HG03520 (cell line): ENCODE data around the gene MYOZ1.
"Not testable (repeated sequence)": the region's sequence is repeated elsewhere in the genome, so short reads cannot be mapped to it uniquely, and the experiment has no call there.

ENCODE experiments used
- ATAC-seq: cut with Tn5 transposase; IDR thresholded peaks from one replicate; pipeline ENCODE4 v1.9.1; 2021; ENCODE audit warnings: mild to moderate bottlenecking, moderate library complexity; ENCODE audit not compliant: unreplicated experiment

The MYOZ1 gene, protein sequence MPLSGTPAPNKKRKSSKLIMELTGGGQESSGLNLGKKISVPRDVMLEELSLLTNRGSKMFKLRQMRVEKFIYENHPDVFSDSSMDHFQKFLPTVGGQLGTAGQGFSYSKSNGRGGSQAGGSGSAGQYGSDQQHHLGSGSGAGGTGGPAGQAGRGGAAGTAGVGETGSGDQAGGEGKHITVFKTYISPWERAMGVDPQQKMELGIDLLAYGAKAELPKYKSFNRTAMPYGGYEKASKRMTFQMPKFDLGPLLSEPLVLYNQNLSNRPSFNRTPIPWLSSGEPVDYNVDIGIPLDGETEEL

DNA sequence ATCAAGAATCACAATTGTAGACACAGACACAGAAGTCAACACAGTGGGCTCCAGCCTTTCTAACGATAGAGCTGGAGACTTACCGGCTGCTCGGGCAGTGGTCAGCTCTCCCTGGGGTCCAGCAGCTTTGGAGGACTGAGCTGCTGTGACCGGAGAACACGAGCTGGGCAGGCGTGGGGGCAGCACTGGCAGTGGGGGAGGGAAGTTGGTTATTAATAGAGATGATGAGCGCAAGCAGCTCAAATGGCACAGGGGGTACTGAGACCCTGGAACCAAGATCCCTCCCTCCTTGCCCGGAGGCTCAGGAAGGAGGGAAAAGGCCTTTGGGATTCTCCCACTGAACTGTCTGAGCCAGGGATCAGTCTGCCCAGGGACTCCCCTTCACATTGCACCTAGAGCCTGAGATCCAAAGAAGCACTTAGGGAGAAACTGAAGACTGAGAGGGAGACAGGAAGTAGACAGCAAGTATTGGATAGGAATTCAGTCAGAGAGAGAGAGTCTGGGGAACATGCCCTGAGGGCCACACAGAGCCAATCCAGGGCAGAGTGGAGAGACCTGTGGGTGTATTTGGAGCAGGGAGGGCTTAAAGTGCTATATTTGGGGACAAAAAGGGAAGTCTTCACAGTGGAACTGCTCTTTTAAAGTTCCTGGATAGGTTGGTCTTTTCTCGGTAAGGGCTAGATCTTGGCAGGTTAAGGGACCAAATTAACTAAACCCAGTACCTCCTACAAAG lies at the start of gene MYOZ1:
TSS of gene MYOZ1 (minus strand) at position 147 of the 733 bp plus-strand sequence. CDS start 1,457 bp downstream, outside the sequence.
- ATAC-seq, result no peak

DNA sequence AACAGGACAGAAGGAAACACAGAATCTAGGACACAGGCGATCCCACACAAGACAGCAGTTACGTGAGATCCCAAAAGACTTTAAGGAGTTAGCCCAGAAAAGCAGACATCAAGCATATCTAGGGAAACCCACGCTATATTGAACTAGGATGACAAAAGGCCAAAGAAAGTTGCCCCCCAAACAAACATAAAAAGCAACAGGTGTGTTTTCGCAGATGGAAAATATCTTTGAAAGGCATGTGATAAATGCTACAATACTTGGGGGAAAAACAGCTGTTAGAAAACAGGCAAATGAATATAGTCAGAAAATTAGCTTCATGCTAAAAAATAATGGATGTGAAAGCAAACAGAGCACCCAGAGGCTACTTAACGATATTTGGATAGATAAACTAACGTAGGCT lies 49.5 kb upstream of the MYOZ1 start:
- ATAC-seq, result not testable (repeated sequence)

DNA sequence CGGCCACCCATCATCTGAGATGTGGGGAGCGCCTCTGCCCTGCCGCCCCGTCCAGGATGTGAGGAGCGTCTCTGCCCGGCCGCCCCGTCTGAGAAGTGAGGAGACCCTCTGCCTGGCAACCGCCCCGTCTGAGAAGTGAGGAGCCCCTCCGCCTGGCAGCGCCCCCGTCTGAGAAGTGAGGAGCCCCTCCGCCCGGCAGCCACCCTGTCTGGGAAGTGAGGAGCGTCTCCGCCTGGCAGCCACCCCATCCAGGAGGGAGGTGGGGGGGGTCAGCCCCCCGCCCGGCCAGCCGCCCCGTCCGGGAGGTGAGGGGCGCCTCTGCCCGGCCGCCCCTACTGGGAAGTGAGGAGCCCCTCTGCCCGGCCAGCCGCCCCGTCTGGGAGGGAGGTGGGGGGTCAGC lies 48.3 kb upstream of the MYOZ1 start:
- ATAC-seq, result not testable (repeated sequence)

DNA sequence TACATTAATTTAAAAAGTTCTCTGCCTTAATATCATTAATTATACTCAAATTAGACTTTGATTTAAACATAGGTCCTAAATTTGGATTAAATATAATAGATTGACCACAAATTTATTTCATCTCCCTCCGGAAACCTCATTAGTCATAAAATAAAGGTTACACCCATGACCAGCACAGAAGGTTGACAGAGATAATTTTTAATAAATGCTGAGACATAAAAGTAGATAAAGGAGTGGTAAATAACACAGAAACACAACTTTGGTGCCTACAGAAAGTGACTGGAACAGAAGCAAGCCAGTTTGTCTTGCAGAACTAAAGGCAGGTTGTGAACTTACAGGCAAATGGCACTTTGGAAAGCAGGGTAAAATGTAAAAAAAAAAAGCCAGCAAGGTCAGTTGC lies 46.4 kb upstream of the MYOZ1 start:
- not testable (repeated sequence) for ATAC-seq

DNA sequence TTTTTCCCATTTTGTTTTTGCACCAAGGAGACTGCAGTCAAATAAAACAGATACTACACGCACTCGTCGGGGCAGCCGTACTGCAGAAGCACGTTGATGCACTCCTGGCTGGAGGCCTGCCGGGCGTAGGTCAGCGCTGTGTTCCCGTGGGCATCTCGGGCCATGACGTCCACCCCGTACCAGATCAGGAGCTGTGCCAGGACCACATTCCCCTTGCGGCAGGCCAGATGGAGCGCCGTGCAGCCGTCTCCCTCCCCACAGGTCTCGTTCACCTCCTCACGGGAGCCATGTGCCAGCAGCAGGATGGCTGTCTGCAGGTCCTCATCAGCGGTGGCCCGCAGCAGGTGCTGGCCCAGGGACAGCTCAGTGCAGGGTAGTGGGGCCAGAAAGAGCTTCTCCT lies 33.3 kb upstream of the MYOZ1 start:
- ATAC-seq, result not testable (repeated sequence)

DNA sequence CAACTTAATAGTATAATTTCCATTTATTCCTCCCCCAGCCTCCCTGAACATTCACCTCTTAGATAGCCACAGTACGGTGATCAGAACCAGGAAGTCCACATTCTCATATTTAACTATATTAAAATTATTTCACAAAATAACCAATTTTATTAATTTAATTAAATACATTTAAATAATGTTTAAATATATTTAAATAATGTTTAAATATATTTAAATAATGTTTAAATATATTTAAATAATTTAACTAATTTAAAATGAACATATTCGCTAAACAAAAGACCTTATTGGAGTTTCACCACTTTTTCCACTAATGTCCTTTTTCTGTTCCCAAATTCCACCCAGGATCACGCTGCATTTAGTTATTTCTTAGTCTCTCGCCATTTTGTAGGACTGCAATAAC lies 27.1 kb upstream of the MYOZ1 start:
- ATAC-seq, result not testable (repeated sequence)

DNA sequence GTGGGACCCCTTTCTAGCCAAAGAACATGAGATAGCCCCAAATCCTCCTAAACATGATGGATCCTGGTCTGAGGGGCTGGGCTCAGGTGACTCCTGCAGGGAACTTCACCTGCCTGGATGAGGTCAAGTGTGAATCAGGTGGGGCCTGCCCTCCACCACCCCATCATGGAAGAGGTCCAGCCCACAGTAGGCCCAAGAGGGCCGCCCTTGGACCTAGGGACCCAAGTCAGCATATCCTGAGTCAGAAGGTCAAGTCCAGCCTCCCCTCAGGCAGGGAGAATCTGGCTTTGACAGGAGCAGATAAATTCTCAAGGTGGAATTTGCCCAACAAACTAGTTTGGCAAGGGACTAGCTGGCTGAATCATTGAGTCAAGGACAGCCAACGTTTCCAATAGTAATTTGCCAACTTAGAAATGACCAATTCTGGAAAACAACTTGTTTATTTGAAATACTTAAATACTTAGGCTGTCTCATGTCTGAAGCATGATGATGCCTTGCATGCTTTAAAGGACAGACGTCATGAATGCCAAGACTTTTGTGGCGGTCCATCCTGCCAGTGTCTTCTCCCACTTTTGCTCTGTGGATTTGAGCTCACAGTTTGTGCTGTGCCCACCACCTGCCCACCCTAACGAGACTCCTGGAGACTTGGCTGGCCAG lies 25.0 kb upstream of the MYOZ1 start:
- ATAC-seq, result not testable (repeated sequence)

DNA sequence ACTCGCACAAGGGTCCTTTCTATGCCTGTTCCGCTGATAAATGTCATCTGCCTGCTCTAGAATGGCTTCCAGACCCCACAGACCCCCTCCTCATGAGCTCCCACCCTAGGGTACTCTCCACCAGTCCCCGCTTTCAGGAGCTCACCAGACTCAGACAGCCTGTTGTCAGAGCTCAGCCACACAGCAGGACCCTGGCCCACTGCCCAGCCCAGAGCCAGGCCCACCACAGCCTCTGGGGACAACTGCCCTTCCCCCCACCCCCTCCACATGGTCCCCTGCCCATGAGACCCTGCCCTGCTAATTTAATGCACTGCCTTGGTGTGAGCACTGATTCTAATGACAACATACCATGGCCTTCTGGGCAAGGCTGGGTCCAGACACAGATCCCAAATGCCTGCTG lies 24.3 kb upstream of the MYOZ1 start:
- not testable (repeated sequence) for ATAC-seq

DNA sequence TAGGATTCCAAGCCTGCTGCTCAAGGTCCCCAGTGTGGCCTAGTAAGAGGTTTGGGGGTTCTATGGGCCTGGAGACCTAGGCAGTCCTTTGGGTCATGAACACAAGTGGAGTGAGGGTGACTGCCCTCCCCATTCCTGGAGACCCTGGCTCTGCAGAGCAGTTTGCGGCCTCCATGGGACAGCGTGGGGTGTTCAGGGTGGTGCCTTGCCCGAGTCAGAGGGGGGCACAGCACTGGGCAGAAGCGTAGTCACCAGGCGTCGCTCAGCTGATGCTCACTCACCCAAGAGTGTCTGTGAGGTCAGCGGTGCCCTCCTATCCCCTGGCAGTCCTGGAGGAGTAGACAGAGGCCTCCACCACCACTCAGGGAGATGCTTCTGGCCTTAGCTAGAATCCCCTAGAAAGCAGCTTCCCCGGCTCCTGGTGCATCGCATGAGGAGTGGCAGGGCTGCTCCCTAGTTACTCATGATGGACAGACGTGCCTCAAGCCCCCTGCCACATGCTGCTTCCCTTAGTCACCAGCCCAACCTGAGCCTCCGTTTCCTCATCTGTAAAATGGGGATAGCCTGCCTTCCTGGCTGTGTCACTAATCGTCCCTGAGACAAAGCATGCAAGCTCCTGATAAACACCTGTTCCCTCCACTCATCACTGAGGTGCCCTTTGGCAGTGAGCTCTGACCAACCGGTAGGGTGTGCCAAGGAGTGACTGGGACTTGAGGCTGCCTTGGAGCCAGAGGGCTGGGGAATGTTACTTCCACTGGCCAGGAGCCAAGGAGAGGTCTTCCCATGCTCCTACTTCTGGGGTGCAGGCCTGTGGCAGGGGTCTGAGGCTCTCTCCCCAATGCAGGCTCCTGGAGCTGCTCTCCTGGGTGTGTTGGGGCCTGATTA lies 23.1 kb upstream of the MYOZ1 start:
- not testable (repeated sequence) for ATAC-seq

DNA sequence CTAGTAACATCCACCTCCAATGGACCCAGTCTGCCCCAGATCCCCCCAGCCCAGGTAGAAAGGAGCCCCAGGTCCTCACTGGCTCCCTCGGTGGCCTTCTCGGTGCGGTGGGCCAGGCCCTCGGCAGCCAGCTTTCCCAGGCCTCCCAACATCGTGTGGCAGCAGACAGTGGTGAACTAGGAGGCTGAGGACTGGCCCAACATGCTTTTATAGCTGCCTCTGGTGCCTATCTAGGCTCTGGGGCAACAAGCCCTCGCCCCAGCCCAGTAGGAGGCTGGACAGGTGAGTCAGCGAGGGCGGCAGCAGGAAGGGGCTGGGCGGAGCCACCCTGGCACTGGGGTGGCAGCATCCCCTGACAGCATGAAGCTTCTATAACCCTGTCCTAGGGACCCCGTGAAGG lies 22.3 kb upstream of the MYOZ1 start:
- not testable (repeated sequence) for ATAC-seq

DNA sequence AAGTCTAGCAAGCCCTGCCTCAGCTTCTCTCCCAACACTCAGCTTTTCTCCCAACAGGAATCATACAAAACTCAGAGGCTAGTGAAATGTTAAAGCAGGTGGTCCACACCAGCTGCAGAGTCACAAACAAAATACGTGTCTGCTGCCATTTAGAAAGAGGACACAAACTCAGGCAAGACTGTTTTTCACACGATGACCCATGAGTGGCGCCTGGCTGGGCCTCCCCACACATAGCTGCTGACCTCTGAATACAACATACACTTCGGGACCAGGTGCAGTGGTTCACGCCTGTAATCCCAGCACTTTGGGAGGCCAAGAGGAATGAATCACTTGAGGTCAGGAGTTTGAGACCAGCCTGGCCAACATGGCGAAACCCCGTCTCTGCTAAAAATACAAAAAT lies 21.4 kb upstream of the MYOZ1 start:
- ATAC-seq, result not testable (repeated sequence)

DNA sequence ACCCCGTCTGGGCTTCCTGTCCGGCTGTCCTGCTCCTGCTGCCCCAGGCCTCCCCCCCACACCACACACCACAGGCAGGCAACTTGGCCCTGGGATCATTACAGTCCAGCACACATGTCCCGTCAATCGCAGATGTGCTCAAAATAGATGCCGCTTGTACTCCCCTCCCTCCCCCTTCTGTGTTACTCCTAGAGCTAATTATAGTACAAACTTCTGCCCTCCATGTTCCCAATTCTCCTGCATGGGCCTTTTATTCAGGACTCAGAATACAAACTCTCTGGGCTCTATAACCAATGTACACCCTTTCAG lies 14.7 kb upstream of the MYOZ1 start, which contains the start of gene SYNPO2L:
TSS of gene SYNPO2L (minus strand) at position 40 of the 309 bp plus-strand sequence. CDS start 107 bp downstream, outside the sequence.
- ATAC-seq, result no peak

DNA sequence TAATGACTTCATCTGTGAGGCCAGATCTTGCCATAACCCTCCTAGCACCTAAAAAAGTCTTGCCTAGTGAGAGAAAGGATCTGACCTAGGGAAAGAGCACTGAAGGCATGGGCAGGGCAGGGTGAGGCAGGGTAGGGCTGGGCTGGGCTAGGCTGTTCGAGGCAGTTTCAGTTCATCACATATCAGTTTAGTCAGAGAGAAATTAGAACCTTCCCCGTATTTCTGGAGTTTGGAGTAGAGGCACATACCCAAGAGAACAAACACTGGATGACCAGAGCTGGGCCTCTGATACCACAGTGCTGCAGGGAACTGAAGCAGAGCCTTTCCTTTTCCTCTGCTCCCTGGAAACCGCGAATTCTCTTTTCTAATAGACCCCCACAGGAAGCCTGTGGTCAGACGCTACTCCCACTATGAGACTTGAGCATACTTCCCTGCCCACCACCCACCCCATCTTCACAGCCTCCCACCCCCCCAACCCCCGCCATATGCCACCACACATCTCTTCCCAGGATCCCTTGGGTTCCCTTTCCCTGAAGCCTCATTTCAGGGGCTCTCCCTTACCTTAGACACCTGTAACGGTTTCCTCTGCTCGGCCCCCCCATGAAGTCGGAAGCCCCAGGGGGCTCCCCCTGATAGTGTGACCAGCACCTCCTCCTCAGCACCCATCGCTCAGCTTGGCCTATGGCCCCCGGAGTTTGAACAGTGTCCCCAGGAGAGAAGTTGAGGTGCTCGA lies 14.1 kb upstream of the MYOZ1 start:
- no peak for ATAC-seq

DNA sequence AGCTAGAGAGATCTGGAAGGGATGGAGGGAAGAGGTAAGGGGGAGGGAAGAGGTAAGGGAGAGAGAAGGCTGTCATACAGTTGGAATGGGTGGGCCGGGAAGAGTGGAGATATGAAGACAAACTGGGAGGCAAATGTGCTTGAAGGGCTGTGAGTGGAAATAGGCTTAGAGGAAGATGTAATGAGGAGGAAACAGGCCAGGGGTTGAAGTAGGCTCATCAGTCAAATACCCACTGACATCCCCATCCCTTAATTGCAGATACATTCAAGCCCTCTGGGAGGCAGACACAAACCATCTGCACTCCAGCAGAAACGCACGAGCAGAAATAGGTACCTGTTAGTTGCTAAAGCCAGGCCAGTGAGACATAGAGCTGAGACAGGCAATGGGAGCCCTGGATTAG lies 12.4 kb upstream of the MYOZ1 start:
- no peak for ATAC-seq

DNA sequence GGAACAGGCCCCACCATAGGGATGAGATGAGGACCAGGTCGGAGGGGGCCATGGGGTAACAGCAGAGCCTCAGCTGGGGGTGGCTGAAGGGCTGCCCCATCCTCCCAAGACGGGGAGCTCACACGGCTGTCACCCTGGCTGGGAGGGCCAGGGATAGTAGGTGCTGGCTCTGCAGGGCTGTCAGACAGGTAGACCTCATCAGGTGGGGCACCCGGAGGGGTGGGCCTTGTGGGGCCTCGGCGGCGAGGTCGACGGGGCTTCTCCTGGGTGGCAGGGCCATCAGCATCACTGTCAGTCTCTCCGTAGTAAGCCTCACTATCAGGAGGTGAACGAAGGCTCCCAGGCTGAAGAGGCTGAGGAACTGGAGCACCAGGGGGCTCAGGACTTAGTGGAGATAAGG lies 11.9 kb upstream of the MYOZ1 start:
- no peak for ATAC-seq

DNA sequence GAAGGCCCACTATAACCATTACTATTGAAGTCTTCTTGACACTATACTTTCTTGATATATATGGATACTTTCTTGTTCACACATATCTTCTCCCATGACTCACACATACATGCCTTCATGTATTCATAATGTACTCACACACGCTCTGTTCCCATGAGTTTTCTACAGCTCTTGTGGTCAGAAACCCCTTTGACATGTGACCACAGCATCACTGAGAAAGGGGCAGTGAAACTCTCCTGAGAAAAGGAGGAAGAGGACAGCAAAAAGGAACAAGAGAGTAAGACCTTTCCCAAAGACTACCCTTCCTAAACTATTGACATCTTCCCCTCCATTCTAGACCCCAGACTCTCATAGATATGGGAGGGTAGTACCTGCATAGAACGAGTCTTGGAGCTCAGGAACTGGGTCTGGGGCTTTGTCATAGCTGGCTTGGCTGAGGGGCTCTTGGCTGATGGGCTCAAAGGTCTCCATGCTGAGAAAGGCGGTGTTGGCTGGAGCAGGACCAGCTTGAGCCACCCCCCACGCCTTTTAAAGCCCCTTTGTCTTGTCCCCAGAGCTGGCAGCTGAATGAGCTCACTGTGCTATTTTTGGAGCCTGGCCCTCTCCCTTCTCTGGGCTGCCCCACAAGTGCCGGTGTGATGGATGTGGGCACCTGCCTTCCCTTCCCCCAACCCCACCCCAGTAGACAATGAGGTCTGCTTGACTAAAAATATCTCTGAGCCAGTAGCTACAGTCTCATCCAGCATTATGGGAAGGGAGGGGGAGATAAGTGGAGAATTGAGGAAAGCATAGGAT lies 9.5 kb upstream of the MYOZ1 start:
- ATAC-seq, result no peak

DNA sequence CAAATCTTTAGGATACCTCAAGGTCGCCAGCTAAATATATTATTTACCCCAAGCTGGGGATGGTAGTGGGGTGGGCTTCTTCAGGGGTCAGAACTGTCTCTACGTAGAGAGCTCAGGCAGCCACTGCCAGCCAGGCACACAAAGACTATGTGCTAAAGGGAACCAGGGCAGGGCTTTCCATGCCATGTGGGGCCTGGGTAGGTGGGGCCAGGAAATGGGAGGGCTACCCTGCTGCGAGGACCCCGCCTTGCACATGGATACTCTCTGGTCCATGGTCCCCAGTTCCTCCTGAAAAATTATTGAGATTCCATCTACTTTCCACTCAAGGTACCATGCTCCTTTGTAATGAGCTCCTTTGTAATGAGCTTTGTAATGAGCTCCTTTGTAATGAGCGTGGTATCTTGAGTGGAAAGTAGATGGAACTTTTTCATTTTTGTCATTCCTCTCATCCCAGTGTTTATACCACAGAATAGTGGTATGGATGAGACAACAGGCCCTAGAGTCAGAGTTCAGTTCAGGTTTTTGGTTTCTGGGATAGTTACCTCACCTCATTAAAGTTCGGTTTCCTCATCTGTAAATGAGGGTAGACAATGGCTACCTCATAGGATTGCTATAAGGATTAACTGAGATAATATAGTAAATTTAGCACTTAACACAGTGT lies 8.7 kb upstream of the MYOZ1 start:
- no peak for ATAC-seq

DNA sequence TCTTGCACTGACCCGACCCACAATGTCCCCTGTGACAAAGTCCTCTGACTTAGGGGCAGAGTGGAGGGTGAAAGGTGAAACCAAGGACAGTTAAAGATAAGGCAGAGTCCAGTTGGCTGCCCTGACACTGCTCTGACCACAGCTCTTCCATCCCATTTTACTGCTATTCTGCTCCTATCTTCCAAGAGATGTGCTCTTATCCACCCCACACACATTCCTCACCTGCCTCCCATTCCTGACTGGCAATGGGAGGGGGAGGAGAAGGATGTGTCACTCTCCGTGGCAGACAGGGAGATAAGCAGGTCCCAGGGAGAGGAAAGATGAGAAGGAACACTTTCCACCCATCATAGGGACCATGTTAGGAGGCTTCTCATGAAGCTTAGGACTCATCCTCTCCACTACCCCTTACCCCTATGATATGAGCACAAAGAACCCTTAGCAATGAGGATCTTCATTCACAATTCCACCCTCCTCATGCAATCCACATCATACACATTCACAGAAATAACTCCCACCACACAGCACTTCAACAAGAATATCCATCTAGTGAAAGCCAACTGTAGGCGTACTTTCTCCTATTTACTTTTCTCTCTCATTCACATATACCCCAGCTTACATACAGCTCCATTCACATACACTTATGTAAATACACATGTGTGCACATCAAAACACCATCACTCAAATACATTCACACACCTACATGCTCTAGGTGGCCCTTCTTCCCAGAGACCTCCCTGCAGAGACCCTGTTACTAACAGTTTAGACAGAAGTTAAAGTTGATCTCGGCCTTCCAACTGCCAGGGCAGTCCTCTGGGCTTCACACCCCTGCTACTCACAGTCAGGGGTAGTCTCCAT lies 7.9 kb upstream of the MYOZ1 start:
- ATAC-seq, result no peak
